OCI-LY1 (cell line): ENCODE data around the gene YAP1.

Experiments used
- H2AFZ ChIP-seq: fragments of 200-600 bp; sonication (generic), shearing (Covaris generic); 2 replicates; pipeline ENCODE4 v1.6.0; 2014; ENCODE audit warnings: antibody characterized with exemption, mild to moderate bottlenecking, low read length
- H3F3A ChIP-seq: fragments of 200-600 bp; sonication (generic), shearing (Covaris generic); 2 replicates; pipeline ENCODE4 v1.6.0; 2014; ENCODE audit warnings: mild to moderate bottlenecking, antibody characterized with exemption, low read length, moderate library complexity; ENCODE audit not compliant: insufficient read depth
- H3K27ac ChIP-seq: fragments of 200-600 bp; sonication (generic); 2 replicates; pipeline ENCODE4 v1.5.1; 2014; ENCODE audit warnings: low read length, mixed run types, mild to moderate bottlenecking, low read depth; ENCODE audit not compliant: poor library complexity, severe bottlenecking
- H3K27me3 ChIP-seq: fragments of 200-600 bp; sonication (generic); 2 replicates; pipeline ENCODE4 v1.6.0; 2014; ENCODE audit warnings: antibody characterized with exemption, mild to moderate bottlenecking, low read length, moderate library complexity; ENCODE audit not compliant: insufficient read depth
- H3K36me3 ChIP-seq: fragments of 200-600 bp; sonication (generic); 2 replicates; pipeline ENCODE4 v1.6.1; 2014; ENCODE audit warnings: mild to moderate bottlenecking, antibody characterized with exemption, low read length, moderate library complexity, mixed read lengths; ENCODE audit not compliant: insufficient read depth
- H3K4me1 ChIP-seq: fragments of 200-600 bp; sonication (generic); 2 replicates; pipeline ENCODE4 v1.5.1; 2014; ENCODE audit warnings: mild to moderate bottlenecking, low read length, moderate library complexity; ENCODE audit not compliant: insufficient read depth, severe bottlenecking
- H3K4me2 ChIP-seq: fragments of 200-600 bp; sonication (generic), shearing (Covaris generic); 2 replicates; pipeline ENCODE4 v1.6.1; 2014; ENCODE audit warnings: low read length
- H3K4me3 ChIP-seq: fragments of 200-600 bp; sonication (generic); 2 replicates; pipeline ENCODE4 v1.5.1; 2014; ENCODE audit warnings: low read length, low read depth, mild to moderate bottlenecking, mixed read lengths; ENCODE audit not compliant: poor library complexity, severe bottlenecking
- H3K79me2 ChIP-seq: fragments of 200-600 bp; shearing (Covaris generic); 2 replicates; pipeline ENCODE4 v1.6.1; 2016; ENCODE audit warnings: mixed run types, low read length, mixed read lengths; ENCODE audit not compliant: insufficient read depth
- H3K9ac ChIP-seq: fragments of 200-600 bp; sonication (generic), shearing (Covaris generic); 2 replicates; pipeline ENCODE4 v1.6.1; 2014; ENCODE audit warnings: mild to moderate bottlenecking, low read length, mixed read lengths
- H3K9me2 ChIP-seq: fragments of 200-600 bp; sonication (generic), shearing (Covaris generic); 2 replicates; pipeline ENCODE4 v1.6.1; 2014; ENCODE audit warnings: low read depth, mild to moderate bottlenecking, low read length, mixed read lengths
- H3K9me3 ChIP-seq: fragments of 200-600 bp; shearing (Covaris generic); 2 replicates; pipeline ENCODE4 v1.6.1; 2014; ENCODE audit warnings: low read length, mixed read lengths
- H4K20me1 ChIP-seq: fragments of 200-600 bp; sonication (generic), shearing (Covaris generic); 2 replicates; pipeline ENCODE4 v1.6.0; 2016; ENCODE audit warnings: mild to moderate bottlenecking, low read length; ENCODE audit not compliant: insufficient read depth
- EZH2 ChIP-seq: fragments of 200-600 bp; sonication (generic), shearing (Covaris generic); IDR thresholded peaks from 2 replicates; pipeline ENCODE4 v1.8.0; 2017; ENCODE audit warnings: borderline replicate concordance, mixed run types, mild to moderate bottlenecking, antibody characterized with exemption, low read length, moderate library complexity, mixed read lengths
- TF ChIP-seq, protein P1 (sequence below): fragments of 200-600 bp; sonication (generic), shearing (Covaris generic); IDR thresholded peaks from 2 replicates; pipeline ENCODE4 v1.5.1; 2017; ENCODE audit warnings: mild to moderate bottlenecking, antibody characterized with exemption, low read length, moderate library complexity, mixed read lengths

The YAP1 gene

DNA sequence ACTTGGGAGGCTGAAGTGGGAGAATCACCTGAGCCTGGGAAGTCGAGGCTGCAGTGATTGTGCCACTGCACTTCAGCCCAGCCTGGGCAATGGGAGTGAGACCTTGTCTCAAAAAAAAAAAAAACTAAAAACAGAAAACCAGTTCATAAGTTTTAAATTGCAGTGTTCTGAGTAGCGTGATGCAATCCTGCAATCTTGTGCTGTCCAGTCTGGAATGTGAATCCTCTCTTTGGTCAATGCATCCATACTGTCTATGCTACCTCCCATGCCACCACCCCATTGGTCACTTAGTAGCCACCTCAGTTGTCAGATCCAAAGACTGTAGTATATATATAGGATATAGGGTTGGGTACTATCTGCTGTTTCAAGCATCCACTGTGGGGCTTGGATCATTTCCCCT, 11.1 kb downstream of the YAP1 start:
- no peaks in the 10 kb centered on the region for H4K20me1 ChIP-seq
- no peaks in the 10 kb centered on the region; the same call in 1 of the 2 replicates for H3K27me3 ChIP-seq
- H3K9ac ChIP-seq = no peak overlapping the region
- H3K27ac ChIP-seq = no peak overlapping the region
- no peaks in the 10 kb centered on the region for H3F3A ChIP-seq
- H3K4me3 ChIP-seq = no peak overlapping the region
- no peaks in the 10 kb centered on the region for H3K9me3 ChIP-seq
- H3K79me2 ChIP-seq = no peaks in the 10 kb centered on the region
- H3K4me2 ChIP-seq = no peak overlapping the region
- H2AFZ ChIP-seq = no peak overlapping the region
- H3K4me1 ChIP-seq = no peaks in the 10 kb centered on the region
- no peaks in the 10 kb centered on the region for H3K9me2 ChIP-seq
- H3K36me3 ChIP-seq = no peaks in the 10 kb centered on the region
- TF ChIP-seq, protein P1, sequence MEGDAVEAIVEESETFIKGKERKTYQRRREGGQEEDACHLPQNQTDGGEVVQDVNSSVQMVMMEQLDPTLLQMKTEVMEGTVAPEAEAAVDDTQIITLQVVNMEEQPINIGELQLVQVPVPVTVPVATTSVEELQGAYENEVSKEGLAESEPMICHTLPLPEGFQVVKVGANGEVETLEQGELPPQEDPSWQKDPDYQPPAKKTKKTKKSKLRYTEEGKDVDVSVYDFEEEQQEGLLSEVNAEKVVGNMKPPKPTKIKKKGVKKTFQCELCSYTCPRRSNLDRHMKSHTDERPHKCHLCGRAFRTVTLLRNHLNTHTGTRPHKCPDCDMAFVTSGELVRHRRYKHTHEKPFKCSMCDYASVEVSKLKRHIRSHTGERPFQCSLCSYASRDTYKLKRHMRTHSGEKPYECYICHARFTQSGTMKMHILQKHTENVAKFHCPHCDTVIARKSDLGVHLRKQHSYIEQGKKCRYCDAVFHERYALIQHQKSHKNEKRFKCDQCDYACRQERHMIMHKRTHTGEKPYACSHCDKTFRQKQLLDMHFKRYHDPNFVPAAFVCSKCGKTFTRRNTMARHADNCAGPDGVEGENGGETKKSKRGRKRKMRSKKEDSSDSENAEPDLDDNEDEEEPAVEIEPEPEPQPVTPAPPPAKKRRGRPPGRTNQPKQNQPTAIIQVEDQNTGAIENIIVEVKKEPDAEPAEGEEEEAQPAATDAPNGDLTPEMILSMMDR = no peak
- TF ChIP-seq EZH2 = no peak

GRCh38 chr11:102134597-102134996, 24.4 kb downstream of the YAP1 start:
- H3K36me3 ChIP-seq = no peaks in the 10 kb centered on the region
- H3K4me3 ChIP-seq = no peak overlapping the region
- no peaks in the 10 kb centered on the region for H3F3A ChIP-seq
- no peaks in the 10 kb centered on the region for H3K9me3 ChIP-seq
- no peaks in the 10 kb centered on the region for H3K79me2 ChIP-seq
- no peaks in the 10 kb centered on the region for H3K9me2 ChIP-seq
- no peaks in the 10 kb centered on the region for H4K20me1 ChIP-seq
- peaks cover 3% of the 10 kb centered on the region; the same call in 1 of the 2 replicates for H3K27me3 ChIP-seq
- H2AFZ ChIP-seq = no peak overlapping the region
- no peaks in the 10 kb centered on the region for H3K4me1 ChIP-seq
- H3K4me2 ChIP-seq = no peak overlapping the region
- H3K27ac ChIP-seq = no peak overlapping the region
- H3K9ac ChIP-seq = no peak overlapping the region
- TF ChIP-seq, protein P1 = no peak
- TF ChIP-seq EZH2 = no peak

- Histone ChIP-seq H3K27ac (no peak overlapping the region), H3K79me2 (no peaks in the 10 kb centered on the region)
Measured at GRCh38 chr11:102135256-102135655, 25.0 kb downstream of the YAP1 start.

More at GRCh38 chr11:102135256-102135655, 25.0 kb downstream of the YAP1 start:
- Histone ChIP-seq H3K9ac (no peak overlapping the region), H4K20me1 (no peaks in the 10 kb centered on the region), H2AFZ (no peak overlapping the region), H3K9me3 (no peaks in the 10 kb centered on the region), H3F3A (no peaks in the 10 kb centered on the region), H3K9me2 (no peaks in the 10 kb centered on the region), H3K36me3 (no peaks in the 10 kb centered on the region), H3K4me3 (no peak overlapping the region), H3K4me1 (no peaks in the 10 kb centered on the region), H3K4me2 (no peak overlapping the region), H3K27me3 (peaks cover 3% of the 10 kb centered on the region; the same call in 1 of the 2 replicates)
- TF ChIP-seq, protein P1 = no peak
- no peak for TF ChIP-seq EZH2
